OCI-M2 (cell line): ENCODE results near the gene CSNK1D.

Experiments used
- DNase-seq: peaks from one replicate; lab custom pipeline; 2025; ENCODE audit not compliant: unreplicated experiment; lab: John Stamatoyannopoulos, UW

CSNK1D gene

GRCh38 chr17:82229698-82230608 lies 43.5 kb downstream of the CSNK1D start:
- no peak for DNase-seq

- no peak for DNase-seq
Measured at GRCh38 chr17:82228842-82229697, 44.4 kb downstream of the CSNK1D start, which contains the start of gene SLC16A3. Gene SLC16A3, plus strand, starts transcription at chr17:82229042. Its CDS starts 6,967 bp downstream, at chr17:82236009.

GRCh38 chr17:82228278-82228841 lies 45.1 kb downstream of the CSNK1D start:
- DNase-seq: no peak

- DNase-seq: no peak
Measured at GRCh38 chr17:82227629-82228277, 45.7 kb downstream of the CSNK1D start.

GRCh38 chr17:82226809-82227628 lies 46.5 kb downstream of the CSNK1D start:
- no peak for DNase-seq

- DNase-seq: no peak
Measured at GRCh38 chr17:82226146-82226808, 47.2 kb downstream of the CSNK1D start.

- DNase-seq: no peak
Measured at GRCh38 chr17:82225368-82226029, 48.0 kb downstream of the CSNK1D start.

- DNase-seq: no peak
Measured at GRCh38 chr17:82224666-82225065, 48.8 kb downstream of the CSNK1D start.

- DNase-seq: no peak
Measured at GRCh38 chr17:82223517-82223916, 50.0 kb downstream of the CSNK1D start.

- no peak for DNase-seq
Measured at GRCh38 chr17:82222816-82223215, 50.7 kb downstream of the CSNK1D start.

- DNase-seq: no peak
Measured at GRCh38 chr17:82221341-82221902, 52.1 kb downstream of the CSNK1D start.

GRCh38 chr17:82219753-82220709 lies 53.5 kb downstream of the CSNK1D start:
- no peak for DNase-seq

GRCh38 chr17:82219083-82219482 lies 54.4 kb downstream of the CSNK1D start:
- DNase-seq: no peak

- DNase-seq: no peak
Measured at GRCh38 chr17:82218349-82219075, 55.0 kb downstream of the CSNK1D start.

- no peak for DNase-seq
Measured at GRCh38 chr17:82217530-82218204, 55.8 kb downstream of the CSNK1D start.

GRCh38 chr17:82217120-82217529 lies 56.4 kb downstream of the CSNK1D start:
- no peak for DNase-seq
